Stimulated activated CD8-positive, alpha-beta memory T cell treated with anti-CD3 and anti-CD28 coated beads, Interleukin-12 subunit alpha, Interleukin-12 subunit beta, amount 100 ng/mL, for 24 hours (primary cell): ENCODE data around the gene PIP5K1B.
A peak's percentile ranks its signal among the peaks of the same experiment; 100 is the strongest.
"Not testable (repeated sequence)": the region's sequence is repeated elsewhere in the genome, so short reads cannot be mapped to it uniquely, and the experiment has no call there.

Source experiments
- DNase-seq: peaks from one replicate; pipeline ENCODE4 v3.0.0-alpha.2; 2020; ENCODE audit errors: extremely low read depth

The PIP5K1B gene

DNA sequence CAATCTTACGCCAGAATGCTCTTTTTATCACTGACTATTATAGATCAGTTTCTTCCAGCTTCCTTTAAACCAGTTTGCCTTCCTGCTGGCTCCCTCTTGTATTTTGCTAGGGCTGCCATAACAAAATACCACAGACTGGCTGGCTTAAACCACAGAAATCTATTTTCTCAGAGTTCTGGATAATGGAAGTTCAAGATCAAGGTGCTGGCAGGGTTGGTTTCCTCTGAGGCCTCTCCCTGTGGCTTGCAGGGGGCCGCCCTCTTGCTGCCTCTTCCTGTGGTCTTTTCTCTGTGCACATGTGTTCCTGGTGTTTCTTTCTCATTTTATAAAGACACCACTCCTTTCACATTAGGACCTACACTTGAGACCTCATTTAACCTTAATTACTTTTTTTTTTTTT, 323.7 kb downstream of the PIP5K1B start:
- no peak for DNase-seq

DNA sequence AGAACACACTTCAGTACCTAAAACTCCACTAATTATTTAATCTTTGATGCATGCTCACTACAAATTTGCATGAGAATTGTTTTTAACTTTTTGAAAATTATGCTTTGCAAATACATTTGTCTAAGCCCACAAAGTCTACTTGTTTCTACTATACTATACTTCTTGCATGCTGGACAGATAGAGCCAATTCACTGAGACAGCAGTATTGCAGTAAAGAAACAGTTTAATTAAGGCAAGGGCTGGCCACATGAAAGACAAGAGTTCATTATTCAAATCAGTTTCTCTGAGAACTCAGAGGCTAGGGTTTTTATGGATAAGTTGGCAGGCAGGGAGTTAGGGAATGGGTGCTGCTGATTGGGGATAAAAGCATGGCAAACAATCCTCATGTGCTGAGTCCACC, 324.5 kb downstream of the PIP5K1B start:
- no peak for DNase-seq

GRCh38 chr9:69030851-69031645, 326.0 kb downstream of the PIP5K1B start:
- no peak for DNase-seq

GRCh38 chr9:69034071-69034470, 329.0 kb downstream of the PIP5K1B start:
- no peak for DNase-seq

DNA sequence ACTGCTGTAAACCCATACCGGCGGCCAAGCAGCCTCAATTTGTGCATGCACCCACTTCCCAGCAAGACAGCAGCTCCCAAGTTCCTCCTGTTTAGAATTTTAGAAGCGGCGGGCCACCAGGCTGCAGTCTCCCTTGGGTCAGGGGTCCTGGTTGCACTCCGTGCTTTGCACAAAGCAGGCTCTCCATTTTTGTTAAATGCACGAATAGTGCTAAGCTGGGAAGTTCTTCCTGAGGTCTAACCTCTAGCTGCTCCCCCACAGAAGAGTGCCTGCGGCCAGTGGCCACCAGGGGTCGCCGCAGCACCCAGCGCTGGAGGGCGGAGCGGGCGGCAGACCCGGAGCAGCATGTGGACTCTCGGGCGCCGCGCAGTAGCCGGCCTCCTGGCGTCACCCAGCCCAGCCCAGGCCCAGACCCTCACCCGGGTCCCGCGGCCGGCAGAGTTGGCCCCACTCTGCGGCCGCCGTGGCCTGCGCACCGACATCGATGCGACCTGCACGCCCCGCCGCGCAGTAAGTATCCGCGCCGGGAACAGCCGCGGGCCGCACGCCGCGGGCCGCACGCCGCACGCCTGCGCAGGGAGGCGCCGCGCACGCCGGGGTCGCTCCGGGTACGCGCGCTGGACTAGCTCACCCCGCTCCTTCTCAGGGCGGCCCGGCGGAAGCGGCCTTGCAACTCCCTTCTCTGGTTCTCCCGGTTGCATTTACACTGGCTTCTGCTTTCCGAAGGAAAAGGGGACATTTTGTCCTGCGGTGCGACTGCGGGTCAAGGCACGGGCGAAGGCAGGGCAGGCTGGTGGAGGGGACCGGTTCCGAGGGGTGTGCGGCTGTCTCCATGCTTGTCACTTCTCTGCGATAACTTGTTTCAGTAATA, 330.6 kb downstream of the PIP5K1B start, which contains the start of gene FXN:
TSS of gene FXN (plus strand) at position 315 of the 871 bp plus-strand sequence. CDS start at position 346, 31 bp downstream.
- DNase-seq = peak; percentile 57

- peak; percentile 7 for DNase-seq
Observed at GRCh38 chr9:69036309-69036708, 331.3 kb downstream of the PIP5K1B start.

- DNase-seq = no peak
Observed at GRCh38 chr9:69036799-69037198, 331.8 kb downstream of the PIP5K1B start.

- no peak for DNase-seq
Observed at GRCh38 chr9:69040646-69041045, 335.6 kb downstream of the PIP5K1B start.

DNA sequence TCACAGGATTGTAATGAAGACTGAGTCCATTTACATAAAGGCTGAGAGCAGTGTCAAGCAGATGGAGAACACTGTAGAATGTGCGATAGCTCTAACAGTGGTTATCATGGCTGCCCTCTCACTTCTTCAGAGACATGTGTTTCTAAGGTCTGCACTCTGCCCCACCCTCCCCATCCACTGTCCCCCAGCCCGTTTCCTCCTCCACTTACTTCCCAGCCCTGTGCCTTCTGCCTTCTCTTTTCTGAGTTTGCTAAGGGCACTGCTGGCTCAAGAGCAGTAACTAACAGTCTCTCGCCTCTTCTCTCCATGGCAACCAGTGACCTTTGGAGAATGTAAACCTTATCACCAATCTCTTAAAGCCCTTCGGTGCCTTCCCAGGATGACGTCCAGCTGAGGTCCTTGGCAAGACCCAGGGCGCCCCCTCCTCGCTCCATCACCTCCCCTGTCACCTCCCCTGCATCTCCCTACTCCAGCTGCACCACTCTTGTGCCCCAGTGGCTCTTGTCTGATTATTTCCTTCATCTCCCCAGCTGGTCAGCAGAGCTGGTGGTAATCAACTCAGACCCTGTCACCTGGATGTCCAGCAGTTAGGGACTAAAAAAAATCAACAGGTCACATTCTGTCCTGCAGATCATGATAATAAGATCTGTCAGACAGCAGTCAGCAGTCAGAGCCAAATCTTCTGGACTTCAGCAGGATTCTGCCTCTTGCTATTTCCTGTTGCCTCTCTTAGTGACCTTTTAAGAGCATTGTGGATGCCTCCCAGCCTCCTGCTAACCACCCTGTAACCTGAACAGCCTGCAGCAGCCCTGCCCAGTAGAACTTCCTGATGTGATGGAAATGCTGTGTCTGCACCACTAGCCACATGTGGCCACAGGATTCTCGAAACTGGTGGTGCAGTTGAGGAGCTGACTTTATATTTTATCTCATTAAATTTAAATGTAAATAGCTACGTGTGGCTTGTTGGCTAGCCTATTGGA, 339.5 kb downstream of the PIP5K1B start:
- no peak for DNase-seq

- no peak for DNase-seq
Observed at GRCh38 chr9:69045821-69046220, 340.8 kb downstream of the PIP5K1B start.

DNA sequence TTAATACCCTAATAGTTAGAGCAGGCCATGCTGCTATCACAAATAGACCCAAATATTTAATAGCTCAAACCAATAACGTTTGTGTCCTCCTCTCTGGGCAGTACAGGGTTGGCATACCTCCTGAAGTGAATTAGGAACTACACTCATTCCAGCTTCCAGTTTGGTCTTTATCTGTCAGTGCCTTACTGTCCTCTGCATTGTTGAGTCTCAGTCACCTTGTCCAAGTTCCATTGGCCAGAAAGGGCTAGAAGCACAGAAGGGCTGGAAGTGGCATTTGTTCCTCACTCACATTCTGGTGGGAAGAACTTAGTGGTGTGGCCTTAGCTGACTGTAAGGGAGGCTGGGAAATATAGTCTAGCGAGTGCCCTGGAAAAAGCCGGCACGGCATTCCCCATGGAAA, 341.7 kb downstream of the PIP5K1B start:
- no peak for DNase-seq

- DNase-seq = no peak
Observed at GRCh38 chr9:69047371-69047770, 342.3 kb downstream of the PIP5K1B start.

GRCh38 chr9:69049094-69049493, 344.1 kb downstream of the PIP5K1B start:
- DNase-seq = no peak

DNA sequence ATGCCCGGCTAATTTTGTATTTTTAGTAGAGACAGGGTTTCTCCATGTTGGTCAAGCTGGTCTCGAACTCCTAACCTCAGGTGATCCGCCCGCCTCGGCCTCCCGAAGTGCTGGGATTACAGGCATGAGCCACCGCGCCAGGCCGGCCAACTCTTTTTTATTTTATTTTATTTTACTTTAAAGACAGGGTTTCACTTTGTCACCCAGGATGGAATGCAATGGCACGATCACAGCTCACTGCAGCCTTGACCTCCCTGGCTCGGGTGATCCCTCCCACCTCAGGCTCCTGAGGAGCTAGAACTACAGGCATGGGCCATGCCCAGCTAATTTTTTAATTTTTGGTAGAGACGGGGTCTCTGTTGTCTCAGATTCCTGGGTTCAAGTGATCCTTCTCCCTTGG, 345.9 kb downstream of the PIP5K1B start:
- not testable (repeated sequence) for DNase-seq

GRCh38 chr9:69054989-69055388, 349.9 kb downstream of the PIP5K1B start:
- DNase-seq = no peak

DNA sequence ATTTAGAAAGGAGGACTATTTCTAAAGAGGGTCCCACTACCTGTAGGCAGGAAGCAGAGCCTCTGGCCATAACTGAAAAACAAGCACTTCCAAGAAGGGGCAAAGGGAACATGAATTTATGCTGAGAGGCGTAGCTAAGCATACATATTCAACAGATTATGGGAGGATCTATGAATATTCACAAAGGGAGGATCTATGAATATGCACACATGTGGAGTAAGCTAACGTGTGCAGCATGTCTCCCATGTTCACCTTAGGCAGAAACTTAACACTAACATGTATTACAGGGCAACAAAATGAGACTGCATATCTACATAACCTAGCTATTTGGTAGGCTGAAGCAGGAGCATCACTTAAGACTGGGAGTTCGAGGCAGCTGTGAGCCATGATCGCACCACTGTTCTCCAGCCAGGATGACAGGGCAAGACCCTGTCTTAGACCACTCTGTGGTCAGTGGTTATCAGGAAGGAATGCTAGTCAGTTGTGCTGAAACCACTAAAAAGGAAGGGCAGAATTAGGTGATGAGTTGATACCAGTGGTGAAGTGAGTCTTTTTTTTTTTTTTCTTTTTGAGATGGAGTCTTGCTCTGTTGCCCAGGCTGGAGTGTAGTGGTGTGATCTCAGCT, 351.3 kb downstream of the PIP5K1B start:
- no peak for DNase-seq

DNA sequence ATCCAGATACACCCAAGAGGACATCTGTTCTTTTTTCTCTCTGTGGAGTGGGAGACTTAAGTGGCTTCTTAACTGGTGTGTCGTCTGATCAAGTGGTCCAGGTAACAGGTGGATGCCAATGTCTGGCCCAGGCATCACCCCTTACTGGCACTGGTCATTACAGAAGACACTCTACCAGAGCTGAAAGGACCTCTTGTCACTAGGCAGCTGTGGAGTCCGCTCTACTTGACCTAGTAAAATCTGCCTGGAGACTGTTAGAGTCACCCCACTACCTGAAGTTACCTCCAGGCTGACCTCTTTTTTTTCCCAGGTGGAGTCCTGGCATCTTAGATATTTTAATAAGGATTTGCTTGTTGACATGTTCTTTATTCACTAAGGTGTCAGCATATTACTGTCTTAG, 353.1 kb downstream of the PIP5K1B start:
- no peak for DNase-seq
